GM13977 (cell line): ENCODE measurements around the gene KIAA1586.

Experiments
- DNase-seq: peaks from one replicate; pipeline ENCODE4 v3.0.0; 2012; ENCODE audit warnings: low spot score
- in situ Hi-C: fragments of 300-500 bp; cut with MboI; formaldehyde crosslinking; loops from one replicate; pipeline ENCODE4 v1.12.0; 2022; ENCODE audit warnings: low sequenced_read_pairs, low pct_unique_long_range_greater_than_20kb, mixed read lengths, inconsistent platforms; ENCODE audit not compliant: unreplicated experiment
- TF ChIP-seq, protein P1 (sequence below): IDR thresholded peaks from 2 replicates; pipeline ENCODE4 v1.5.1; 2012; ENCODE audit warnings: mild to moderate bottlenecking, control low read depth; ENCODE audit not compliant: insufficient read depth; ENCODE audit errors: extremely low read depth, missing control alignments

The KIAA1586 gene

DNA sequence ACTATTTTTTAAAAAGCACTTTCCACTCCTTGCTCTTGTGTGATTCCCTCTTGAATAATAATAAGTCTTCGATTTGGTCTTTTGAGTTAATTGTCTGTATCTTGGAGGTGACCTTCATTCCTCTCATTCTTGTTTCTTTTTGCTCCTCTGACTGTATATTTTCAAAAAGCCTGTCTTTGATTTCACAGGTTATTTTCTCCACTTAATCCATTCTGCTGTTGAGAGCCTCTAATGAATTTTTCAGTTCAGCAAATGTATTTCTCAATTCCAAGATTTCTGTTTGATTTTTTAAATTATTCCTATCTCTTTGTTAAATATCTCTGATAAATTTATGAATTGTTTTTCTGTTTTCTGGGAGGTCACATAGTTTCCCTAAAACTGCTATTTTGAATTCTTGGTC, 21.7 kb upstream of the KIAA1586 start:
- DNase-seq = no peak
- TF ChIP-seq, protein P1, sequence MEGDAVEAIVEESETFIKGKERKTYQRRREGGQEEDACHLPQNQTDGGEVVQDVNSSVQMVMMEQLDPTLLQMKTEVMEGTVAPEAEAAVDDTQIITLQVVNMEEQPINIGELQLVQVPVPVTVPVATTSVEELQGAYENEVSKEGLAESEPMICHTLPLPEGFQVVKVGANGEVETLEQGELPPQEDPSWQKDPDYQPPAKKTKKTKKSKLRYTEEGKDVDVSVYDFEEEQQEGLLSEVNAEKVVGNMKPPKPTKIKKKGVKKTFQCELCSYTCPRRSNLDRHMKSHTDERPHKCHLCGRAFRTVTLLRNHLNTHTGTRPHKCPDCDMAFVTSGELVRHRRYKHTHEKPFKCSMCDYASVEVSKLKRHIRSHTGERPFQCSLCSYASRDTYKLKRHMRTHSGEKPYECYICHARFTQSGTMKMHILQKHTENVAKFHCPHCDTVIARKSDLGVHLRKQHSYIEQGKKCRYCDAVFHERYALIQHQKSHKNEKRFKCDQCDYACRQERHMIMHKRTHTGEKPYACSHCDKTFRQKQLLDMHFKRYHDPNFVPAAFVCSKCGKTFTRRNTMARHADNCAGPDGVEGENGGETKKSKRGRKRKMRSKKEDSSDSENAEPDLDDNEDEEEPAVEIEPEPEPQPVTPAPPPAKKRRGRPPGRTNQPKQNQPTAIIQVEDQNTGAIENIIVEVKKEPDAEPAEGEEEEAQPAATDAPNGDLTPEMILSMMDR = no peak
- in situ Hi-C loops = loop anchor here (25.0 kb wide), 3 partner anchors 112 to 662 kb away; partner anchors contain the start of gene PRIM2

DNA sequence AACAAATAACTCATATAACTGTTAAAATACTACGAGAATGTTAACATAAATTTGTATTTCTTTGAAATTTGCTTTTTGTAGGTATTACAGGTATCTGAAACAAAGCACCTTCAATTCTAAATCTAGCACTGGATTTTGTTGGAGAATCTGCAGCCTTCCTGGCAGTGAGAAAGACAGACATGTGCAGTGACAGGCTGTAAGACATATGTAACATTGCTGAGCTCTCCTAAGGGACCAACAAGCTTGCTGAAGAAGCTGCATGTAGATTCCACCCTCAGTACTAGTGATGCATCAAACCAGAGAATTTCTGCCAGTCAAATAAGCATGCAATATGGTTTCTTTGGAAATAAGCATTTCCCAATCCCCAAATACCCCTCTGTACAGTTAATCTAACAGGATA, 20.5 kb upstream of the KIAA1586 start:
- in situ Hi-C loops = no loop called here
- TF ChIP-seq, protein P1 = no peak
- no peak for DNase-seq

DNA sequence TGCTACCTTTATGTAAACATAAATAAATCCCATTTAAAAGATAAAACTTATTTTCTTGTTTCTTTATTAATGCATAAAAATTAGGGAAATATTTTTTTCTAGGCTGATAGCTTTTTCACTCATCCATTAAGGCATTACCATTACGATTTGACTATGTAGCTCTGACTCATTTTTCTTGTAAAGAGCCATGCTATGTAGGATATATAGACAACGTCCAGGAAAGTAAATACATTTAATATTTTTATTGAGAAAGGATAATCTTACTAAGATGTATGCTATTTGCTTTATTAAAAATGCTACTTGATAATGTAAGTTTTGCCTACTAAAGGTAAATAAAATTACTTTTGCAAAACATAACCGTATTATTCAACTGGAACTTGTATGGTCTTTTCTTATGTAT, 19.2 kb upstream of the KIAA1586 start:
- no peak for DNase-seq
- in situ Hi-C loops = no loop called here
- TF ChIP-seq, protein P1 = no peak

DNA sequence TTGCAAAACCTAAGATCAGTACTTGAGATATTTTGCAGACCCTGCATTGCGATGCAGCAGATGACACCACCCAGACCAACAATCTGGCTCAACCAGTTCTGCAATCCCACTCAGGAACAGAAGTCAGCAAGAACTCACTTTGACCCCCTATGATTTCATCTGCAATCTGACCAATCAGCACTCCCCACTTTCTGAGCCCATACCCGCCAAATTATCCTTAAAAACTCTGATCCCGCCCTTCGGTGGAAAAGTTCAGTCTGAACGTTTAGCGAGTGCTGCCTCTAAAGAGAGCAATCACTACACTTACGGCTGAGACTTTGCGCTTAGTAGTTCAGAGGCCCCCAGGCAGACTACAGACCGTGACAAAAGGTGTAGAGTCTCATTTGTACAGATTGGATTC, 17.3 kb upstream of the KIAA1586 start:
- in situ Hi-C loops = no loop called here
- DNase-seq = no peak
- TF ChIP-seq, protein P1 = no peak

DNA sequence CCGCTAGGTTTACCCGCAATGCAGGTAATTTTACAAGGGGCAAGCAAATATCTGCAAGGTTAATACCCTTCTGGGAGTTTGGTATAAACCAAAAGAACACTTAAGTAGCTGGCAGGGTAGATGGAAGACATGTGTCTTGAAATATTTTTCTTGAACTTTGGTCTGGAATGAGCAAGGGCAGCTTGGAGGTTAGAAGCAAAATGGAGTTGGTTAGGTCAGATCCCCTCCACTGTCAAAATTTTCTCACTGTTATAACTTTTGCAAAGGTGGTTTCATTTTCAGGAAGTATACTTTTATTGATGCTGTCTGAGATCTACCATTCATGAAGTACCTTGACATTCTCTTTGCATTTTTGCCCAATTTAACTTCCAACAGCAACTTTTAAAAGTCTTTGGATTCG, 13.3 kb upstream of the KIAA1586 start:
- in situ Hi-C loops = no loop called here
- no peak for DNase-seq
- TF ChIP-seq, protein P1 = no peak

DNA sequence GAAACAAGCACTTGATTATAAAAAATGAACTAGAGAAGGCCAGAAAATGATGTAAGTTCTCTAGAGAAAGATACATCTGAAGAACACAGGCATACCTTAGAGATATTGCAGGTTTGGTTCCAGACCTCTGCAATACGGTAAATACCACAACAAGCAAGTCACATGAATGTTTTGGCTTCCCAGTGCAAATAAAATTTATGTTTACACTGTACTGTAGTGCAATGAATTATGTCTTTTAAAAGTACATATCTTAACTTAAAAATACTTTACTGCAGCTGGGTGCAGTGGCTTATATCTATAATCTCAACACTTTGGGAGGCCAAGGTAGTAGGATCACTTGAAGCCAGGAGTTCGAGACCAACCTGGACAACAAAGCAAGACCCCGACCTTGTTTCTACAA, 10.9 kb upstream of the KIAA1586 start:
- DNase-seq = no peak
- in situ Hi-C loops = no loop called here
- TF ChIP-seq, protein P1 = no peak

DNA sequence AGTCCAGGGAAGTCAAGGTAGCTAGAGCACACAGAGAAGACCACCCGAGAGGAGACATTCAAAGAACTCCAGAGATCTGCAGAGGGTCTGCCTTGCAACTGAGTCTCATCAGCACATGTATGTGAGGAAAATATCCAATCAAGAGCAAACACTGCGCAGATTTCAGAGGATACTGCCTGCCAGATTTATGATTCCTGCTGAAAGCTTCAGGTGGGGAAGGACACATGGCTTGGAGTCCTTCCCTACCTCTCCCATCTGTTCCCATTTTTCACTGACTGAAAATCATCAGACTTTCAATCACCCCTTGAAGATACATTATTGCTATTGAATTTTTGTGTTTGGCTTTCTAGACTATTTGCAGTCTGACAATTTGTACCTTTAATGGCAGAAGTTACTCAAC, 7.6 kb upstream of the KIAA1586 start:
- DNase-seq = no peak
- in situ Hi-C loops = no loop called here

More for the DNA sequence above, 7.6 kb upstream of the KIAA1586 start:
- TF ChIP-seq, protein P1 = no peak
